ENCODE measurements around the gene TARP.
"Not testable (repeated sequence)": the region's sequence is repeated elsewhere in the genome, so short reads cannot be mapped to it uniquely, and the experiment has no call there.

The TARP gene

GRCh38 chr7:38276096-38276877 lies 2.9 kb upstream of the TARP start:
- Mint-ChIP-seq H3K27ac (ENCODE audit: unreplicated experiment) (no peak overlapping the region), H3K36me3 (ENCODE audit: unreplicated experiment) (no peaks in the 10 kb centered on the region)

GRCh38 chr7:38274927-38275620 lies 1.6 kb upstream of the TARP start:
- no peak for TF ChIP-seq CTCF (IDR thresholded peaks at IDR 0.05; ENCODE audit: partially characterized antibody, unreplicated experiment)
- Mint-ChIP-seq H3K27me3 (ENCODE audit: unreplicated experiment) (no peaks in the 10 kb centered on the region), H3K4me1 (ENCODE audit: low read depth, unreplicated experiment) (no peaks in the 10 kb centered on the region), H3K36me3 (ENCODE audit: unreplicated experiment) (no peaks in the 10 kb centered on the region), H3K9me3 (ENCODE audit: unreplicated experiment) (no peaks in the 10 kb centered on the region), H3K4me3 (ENCODE audit: unreplicated experiment) (no peak overlapping the region), H3K27ac (ENCODE audit: unreplicated experiment) (no peak overlapping the region)
- no peak for DNase-seq

More at GRCh38 chr7:38276096-38276877, 2.9 kb upstream of the TARP start:
- Mint-ChIP-seq H3K27me3 (ENCODE audit: unreplicated experiment) (no peaks in the 10 kb centered on the region), H3K4me3 (ENCODE audit: unreplicated experiment) (no peak overlapping the region), H3K4me1 (ENCODE audit: low read depth, unreplicated experiment) (no peaks in the 10 kb centered on the region), H3K9me3 (ENCODE audit: unreplicated experiment) (no peaks in the 10 kb centered on the region)
- no peak for DNase-seq
- TF ChIP-seq CTCF (IDR thresholded peaks at IDR 0.05; ENCODE audit: partially characterized antibody, unreplicated experiment), result no peak

- H3K4me1 Mint-ChIP-seq (ENCODE audit: low read depth, unreplicated experiment), result no peaks in the 10 kb centered on the region
- no peaks in the 10 kb centered on the region for H3K36me3 Mint-ChIP-seq (ENCODE audit: unreplicated experiment)
- no peaks in the 10 kb centered on the region for H3K27me3 Mint-ChIP-seq (ENCODE audit: unreplicated experiment)
Observed at GRCh38 chr7:38274486-38274885, 1.1 kb upstream of the TARP start.

GRCh38 chr7:38270405-38270804 lies 3.0 kb downstream of the TARP start:
- not testable (repeated sequence) for H3K27me3 Mint-ChIP-seq (ENCODE audit: unreplicated experiment); H3K4me3 Mint-ChIP-seq (ENCODE audit: unreplicated experiment); H3K4me1 Mint-ChIP-seq (ENCODE audit: low read depth, unreplicated experiment); H3K36me3 Mint-ChIP-seq (ENCODE audit: unreplicated experiment); H3K27ac Mint-ChIP-seq (ENCODE audit: unreplicated experiment); H3K9me3 Mint-ChIP-seq (ENCODE audit: unreplicated experiment); DNase-seq

More at GRCh38 chr7:38274486-38274885, 1.1 kb upstream of the TARP start:
- Mint-ChIP-seq H3K9me3 (ENCODE audit: unreplicated experiment) (no peaks in the 10 kb centered on the region), H3K4me3 (ENCODE audit: unreplicated experiment) (no peak overlapping the region), H3K27ac (ENCODE audit: unreplicated experiment) (no peak overlapping the region)
- no peak for DNase-seq
- TF ChIP-seq CTCF (IDR thresholded peaks at IDR 0.05; ENCODE audit: partially characterized antibody, unreplicated experiment), result no peak

- H3K27me3 Mint-ChIP-seq (ENCODE audit: unreplicated experiment); H3K27ac Mint-ChIP-seq (ENCODE audit: unreplicated experiment); H3K36me3 Mint-ChIP-seq (ENCODE audit: unreplicated experiment); DNase-seq; H3K4me3 Mint-ChIP-seq (ENCODE audit: unreplicated experiment); H3K9me3 Mint-ChIP-seq (ENCODE audit: unreplicated experiment); H3K4me1 Mint-ChIP-seq (ENCODE audit: low read depth, unreplicated experiment): not testable (repeated sequence)
Observed at GRCh38 chr7:38269704-38270346, 3.6 kb downstream of the TARP start.

- H3K36me3 Mint-ChIP-seq (ENCODE audit: unreplicated experiment); H3K4me3 Mint-ChIP-seq (ENCODE audit: unreplicated experiment); H3K27me3 Mint-ChIP-seq (ENCODE audit: unreplicated experiment); H3K4me1 Mint-ChIP-seq (ENCODE audit: low read depth, unreplicated experiment); H3K9me3 Mint-ChIP-seq (ENCODE audit: unreplicated experiment); DNase-seq; H3K27ac Mint-ChIP-seq (ENCODE audit: unreplicated experiment): not testable (repeated sequence)
Observed at GRCh38 chr7:38265958-38266357, 7.5 kb downstream of the TARP start.

- H3K27me3 Mint-ChIP-seq (ENCODE audit: unreplicated experiment); H3K4me3 Mint-ChIP-seq (ENCODE audit: unreplicated experiment); DNase-seq; H3K4me1 Mint-ChIP-seq (ENCODE audit: low read depth, unreplicated experiment); H3K9me3 Mint-ChIP-seq (ENCODE audit: unreplicated experiment); H3K36me3 Mint-ChIP-seq (ENCODE audit: unreplicated experiment); H3K27ac Mint-ChIP-seq (ENCODE audit: unreplicated experiment): not testable (repeated sequence)
Observed at GRCh38 chr7:38264602-38265001, 8.8 kb downstream of the TARP start.

- not testable (repeated sequence) for H3K36me3 Mint-ChIP-seq (ENCODE audit: unreplicated experiment); H3K27me3 Mint-ChIP-seq (ENCODE audit: unreplicated experiment)
Observed at GRCh38 chr7:38263274-38263673, 10.2 kb downstream of the TARP start.

More at GRCh38 chr7:38263274-38263673, 10.2 kb downstream of the TARP start:
- not testable (repeated sequence) for H3K4me1 Mint-ChIP-seq (ENCODE audit: low read depth, unreplicated experiment); DNase-seq; H3K4me3 Mint-ChIP-seq (ENCODE audit: unreplicated experiment); H3K27ac Mint-ChIP-seq (ENCODE audit: unreplicated experiment); H3K9me3 Mint-ChIP-seq (ENCODE audit: unreplicated experiment)
